SK-N-SH (cell line): ENCODE measurements around the gene TBC1D20.
A peak's percentile ranks its signal among the peaks of the same experiment; 100 is the strongest.

Experiments used
- CTCF ChIP-seq: fragments of 200-600 bp; sonication (generic); IDR thresholded peaks from 2 replicates; pipeline ENCODE4 v1.6.1; 2017; ENCODE audit warnings: antibody characterized with exemption, mild to moderate bottlenecking, moderate library complexity
- RAD21 ChIP-seq: IDR thresholded peaks from 2 replicates; pipeline ENCODE4 v1.6.1; 2012; ENCODE audit warnings: mild to moderate bottlenecking, low read length
- REST ChIP-seq: IDR thresholded peaks from 2 replicates; pipeline ENCODE4 v1.6.1; 2012; ENCODE audit warnings: mild to moderate bottlenecking, low read depth, low read length, moderate library complexity
- SIN3A ChIP-seq: IDR thresholded peaks from 2 replicates; pipeline ENCODE4 v1.6.1; 2012; ENCODE audit warnings: low read depth, mild to moderate bottlenecking, low read length, moderate library complexity, borderline replicate concordance

GRCh38 chr20:407953-408842, 54.1 kb downstream of the TBC1D20 start, which contains the start of gene RBCK1:
- TF ChIP-seq CTCF, result no peak
- TF ChIP-seq SIN3A, result peak; percentile 43; the same call in 1 of the 2 replicates
- TF ChIP-seq RAD21, result no peak
- TF ChIP-seq REST, result no peak
